GM21786 (cell line): ENCODE results near the gene LIX1L.

Experiments used
- ATAC-seq: cut with Tn5 transposase; IDR thresholded peaks from one replicate; pipeline ENCODE4 v1.9.1; 2021; ENCODE audit not compliant: unreplicated experiment

Gene LIX1L

DNA sequence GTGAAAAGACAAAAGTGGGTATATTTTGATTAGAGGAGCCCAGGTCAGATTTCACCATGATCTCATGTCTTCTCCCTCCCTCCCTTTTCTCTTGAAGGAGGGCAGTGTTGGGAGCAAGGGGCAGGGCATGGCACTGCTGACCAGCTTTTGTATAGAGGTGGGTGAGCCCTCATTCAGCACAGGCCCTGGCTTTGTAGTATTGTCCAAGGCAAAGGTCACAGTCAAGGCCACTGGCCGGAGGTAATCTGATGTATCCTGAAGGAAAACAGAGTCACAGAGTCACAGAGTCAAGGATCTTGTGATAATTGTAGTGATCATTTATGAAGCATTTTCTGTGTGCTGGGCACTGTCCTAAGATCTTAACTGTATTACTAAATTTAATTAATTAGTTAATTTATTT is 59.8 kb downstream of the LIX1L start:
- ATAC-seq: no peak

DNA sequence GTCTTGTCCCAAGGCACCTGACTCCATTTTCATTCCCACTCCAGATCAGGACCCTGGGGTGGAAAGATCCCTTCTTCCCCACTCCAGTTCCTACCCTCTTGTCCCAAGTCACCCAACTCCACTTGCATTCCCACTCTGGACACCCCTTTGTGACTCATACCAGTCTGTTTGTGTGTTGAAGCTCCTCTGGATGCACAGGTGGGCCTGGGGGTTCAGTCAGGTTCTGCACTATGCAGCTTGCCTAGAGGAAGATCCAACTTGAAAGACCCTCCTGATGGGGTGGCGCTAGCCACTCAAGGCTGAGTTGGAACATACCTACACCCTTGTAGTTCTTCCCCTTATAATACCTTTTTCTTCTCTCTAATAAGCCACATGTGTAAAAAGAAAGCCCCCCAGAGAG is 62.3 kb downstream of the LIX1L start:
- ATAC-seq: no peak

DNA sequence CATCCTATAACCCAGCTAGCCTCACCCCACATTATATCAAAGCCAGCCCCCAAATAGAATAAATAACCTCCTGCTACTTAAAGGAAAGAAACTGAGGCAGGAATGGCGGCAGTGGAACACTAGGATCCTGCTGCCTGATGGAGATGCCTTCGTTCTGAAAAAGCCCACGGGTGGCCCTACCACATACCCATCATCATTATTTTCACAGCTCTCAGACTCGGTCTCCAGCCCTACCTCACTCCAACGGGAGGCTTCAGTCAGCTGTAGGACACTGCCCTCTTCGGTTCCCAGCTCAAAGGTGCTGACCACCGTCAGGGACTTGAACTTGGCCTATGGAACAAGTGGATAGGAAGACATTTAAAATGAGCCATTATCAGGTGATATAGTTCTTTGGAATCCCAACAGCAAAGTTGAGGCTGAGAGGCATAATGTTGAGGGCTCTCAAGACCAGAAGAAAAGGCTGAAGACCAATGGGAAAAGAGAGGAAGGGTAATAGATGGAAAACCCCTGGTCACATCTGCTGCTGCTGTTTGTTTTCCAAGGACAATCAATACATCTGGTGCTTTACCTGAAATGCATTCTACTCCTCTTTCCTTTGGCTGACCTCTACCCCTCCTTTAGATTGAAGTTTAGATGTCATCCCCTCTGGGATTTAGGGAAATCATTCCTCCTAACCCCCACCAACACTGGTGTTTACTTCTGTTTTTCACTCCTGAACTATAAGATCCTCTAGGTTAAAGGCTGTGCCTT is 64.3 kb downstream of the LIX1L start:
- no peak for ATAC-seq

DNA sequence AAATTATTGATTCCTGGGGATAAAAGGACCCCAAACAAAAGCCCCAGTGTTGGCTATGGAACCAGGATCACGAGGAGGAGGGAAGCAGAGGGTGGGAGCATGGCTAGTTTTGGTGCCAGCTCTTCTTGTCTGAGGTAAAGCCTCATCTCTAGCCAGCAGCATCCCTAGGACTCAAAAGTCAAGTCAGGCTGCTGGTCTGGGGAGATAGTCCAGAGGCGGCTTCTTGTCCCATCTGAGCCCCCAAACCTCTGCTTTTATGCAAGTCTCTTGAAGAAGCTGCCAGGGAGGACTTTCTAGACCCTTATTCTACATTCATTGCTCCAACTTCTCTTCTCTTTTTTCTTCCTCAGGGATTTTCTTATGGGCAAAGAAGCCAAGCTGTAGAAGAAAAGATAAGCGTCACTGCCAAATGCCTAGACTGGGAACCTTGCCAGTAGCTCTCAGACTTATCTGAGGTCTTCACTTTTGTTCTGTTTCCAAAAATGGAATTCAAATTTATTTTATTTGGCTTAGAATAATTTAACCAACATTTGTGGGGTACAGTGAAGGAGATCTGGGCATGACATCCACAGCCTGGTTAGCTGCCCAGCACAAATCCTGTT is 65.2 kb downstream of the LIX1L start:
- no peak for ATAC-seq

DNA sequence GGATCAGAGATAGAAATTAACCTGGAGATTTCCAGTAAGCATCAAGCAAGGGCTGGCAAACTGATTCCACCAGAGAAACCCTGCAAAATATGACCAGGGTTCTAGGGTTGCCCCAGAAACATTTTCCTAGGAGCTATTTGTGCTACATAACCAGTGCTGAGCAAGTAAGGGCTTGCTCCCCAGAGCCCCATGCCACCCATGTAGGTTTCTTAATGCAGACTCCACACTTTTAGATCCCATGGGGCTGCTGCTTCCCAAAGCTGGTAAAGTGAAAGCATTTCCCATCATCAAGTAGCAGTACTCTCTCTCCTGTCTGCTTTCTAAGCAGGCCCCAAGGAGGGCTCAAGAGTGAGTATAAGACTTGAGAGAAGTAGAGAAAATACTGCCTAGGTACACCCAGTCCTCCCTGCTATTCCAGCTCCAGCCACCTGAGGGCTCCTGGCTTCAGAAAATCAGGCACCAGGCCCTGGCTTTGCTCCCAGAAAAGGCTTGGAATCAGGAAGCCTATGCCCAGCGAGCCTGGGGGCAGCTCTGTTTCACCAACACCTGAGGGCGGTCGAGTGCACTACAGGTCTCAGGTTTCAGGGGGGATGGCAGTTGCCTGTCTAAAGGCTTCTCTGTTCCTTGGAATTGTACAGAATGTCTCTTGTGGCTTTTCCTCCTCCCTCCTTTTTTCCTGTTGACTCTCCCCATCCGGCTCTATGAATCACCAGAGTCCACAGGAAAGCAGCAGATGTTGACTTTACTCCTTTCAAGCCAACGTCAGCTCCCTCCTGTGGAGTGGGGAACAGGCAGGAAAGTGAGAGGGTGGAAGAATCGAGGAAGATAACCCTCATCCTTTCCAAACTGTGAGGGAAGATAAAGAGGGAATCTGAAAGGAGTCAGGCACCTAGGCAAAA is 66.0 kb downstream of the LIX1L start:
- no peak for ATAC-seq

DNA sequence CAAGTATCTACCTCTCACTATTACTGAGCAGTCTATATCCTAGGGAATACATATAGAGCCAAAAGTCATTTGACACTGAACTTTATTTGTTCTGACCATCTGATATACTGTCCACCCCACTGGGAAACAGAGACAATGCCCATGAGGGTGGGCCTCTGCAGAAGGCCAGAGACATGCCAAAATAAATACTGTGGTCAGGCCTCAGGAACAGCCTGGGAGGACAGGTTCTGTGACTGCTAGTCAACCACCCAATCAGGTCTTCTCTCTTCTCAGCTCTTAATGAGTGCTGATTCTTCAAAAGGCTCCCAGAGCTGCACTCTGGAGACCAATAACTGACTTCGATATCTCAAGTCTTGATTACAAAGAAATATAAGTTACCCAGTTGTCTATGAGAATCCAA is 66.7 kb downstream of the LIX1L start:
- ATAC-seq: no peak

DNA sequence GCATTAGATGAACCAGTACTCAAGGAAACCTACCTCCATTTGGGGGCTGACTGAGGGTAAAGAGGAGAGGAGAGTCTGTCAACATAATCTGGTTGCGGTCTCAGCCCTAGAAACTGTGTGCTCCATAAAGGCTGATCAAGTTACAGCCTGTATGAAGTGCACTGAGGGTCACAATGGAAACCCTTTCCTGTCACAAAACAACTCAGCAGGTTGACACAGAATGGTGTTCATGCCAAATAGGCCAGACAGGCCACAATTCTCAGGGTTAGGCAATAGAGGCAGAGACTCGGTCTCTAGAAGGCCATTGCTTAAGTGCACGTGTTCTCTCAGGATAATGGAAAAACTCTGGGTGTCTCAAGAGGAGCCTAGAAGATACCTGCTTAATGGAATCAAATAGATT is 68.1 kb downstream of the LIX1L start:
- no peak for ATAC-seq

DNA sequence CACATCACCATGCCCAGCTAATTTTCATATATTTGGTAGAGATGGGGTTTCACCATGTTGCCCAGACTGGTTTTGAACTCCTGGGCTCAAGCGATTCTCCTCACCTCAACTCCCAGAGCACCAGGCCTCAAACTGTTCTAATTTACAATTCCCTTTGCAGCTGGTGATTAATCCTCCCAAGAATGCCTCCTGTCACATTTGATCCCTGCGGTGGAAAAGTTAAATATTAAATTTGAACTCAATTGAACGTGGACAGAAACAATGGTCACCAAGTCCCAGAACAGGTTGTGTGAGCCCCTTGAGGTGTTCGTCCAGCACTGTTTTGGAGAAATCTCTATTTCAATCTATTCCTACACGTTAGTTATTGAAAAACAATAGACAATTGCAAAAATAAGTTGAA is 70.2 kb downstream of the LIX1L start:
- ATAC-seq: no peak

DNA sequence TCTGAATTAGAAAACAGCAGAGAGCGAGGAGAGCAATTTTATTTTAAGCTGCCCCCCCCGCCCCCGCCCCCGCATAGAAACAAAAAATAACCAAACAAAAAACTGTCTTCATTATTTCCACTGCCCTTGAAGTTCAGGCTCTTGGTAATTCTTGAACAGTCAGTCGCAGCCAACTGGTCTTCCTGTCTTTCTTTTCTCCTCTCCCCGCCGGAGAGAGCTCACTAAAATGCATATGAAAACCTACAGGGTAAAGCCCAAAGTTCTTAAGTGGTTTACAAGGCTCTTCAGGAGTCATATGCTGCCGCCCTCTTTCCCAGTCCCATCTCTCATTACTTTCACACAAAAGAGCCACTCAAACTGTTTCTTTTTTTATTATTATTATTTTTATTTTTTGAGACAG is 71.0 kb downstream of the LIX1L start:
- no peak for ATAC-seq

DNA sequence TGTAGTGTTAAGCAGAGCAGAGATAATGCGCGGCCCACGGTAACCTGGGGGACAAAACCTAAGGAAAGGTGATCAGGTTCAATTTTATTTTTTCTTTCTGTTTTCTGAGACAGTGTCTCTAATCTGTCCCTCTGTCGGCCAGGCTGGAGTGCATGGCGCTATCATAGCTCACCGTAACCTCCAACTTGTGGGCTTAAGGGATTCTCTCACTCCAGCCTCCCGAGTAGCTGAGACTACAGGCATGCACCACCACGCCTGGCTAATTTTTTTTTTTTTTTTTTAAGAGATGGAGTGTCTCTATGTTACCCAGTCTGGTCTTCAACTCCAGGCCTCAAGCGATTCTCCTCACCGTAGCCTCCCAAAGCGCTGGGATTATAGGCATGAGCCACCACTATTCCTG is 71.4 kb downstream of the LIX1L start:
- ATAC-seq: no peak

DNA sequence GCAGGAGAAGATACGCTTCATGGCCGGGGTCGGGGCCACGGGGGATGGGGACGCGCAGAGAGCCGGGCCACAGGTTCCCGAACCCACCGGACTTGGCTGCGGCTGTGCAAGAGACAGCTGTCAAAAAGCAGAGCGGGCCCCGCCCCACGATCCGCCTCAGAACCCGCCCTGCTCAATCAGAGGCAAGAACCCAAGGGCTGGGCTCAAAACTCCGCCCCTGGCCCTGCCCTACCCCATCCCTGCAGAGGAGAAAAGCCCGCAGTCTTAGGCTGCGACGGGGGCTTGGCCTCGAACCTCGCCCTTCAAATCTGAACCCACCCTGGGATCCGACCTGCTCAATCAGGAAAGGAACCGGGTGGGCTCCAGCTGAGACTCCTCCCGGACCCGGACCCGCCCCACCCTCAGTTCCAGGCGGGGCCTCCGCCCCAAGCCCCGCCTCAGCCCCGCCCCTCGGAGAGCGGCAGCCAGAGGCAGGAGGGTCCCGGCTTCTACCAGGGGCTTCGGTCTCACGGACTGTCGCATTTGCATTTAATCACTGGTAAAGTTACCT is 72.0 kb downstream of the LIX1L start, which contains the start of gene ANKRD35:
TSS of gene ANKRD35 (minus strand) at position 129 of the 550 bp plus-strand sequence. CDS start at position 21, 108 bp downstream.
- ATAC-seq: peak; percentile 97

DNA sequence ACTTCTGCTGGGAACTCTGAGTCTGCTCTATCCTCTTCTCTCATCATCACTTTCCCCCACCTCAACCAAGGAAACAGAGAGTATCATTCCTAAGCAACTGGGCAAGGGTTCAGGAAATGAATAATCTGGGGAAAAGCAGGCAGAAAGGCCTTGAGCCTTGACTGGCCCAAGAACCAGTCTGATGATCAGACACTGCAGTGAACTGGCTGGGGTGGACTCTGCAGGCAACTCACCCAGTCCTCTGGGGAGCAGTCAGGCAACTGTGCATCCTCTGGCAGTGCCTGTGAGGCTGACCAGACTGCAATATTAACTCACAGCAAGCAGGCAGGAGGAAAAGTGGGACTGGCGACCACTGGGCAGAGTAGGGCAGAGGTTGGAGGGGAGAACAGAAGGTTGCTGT is 73.1 kb downstream of the LIX1L start:
- no peak for ATAC-seq
